ENCODE results near the gene ATP6V0D1.
"Not testable (repeated sequence)": the region's sequence is repeated elsewhere in the genome, so short reads cannot be mapped to it uniquely, and the experiment has no call there.

ATP6V0D1 gene

DNA sequence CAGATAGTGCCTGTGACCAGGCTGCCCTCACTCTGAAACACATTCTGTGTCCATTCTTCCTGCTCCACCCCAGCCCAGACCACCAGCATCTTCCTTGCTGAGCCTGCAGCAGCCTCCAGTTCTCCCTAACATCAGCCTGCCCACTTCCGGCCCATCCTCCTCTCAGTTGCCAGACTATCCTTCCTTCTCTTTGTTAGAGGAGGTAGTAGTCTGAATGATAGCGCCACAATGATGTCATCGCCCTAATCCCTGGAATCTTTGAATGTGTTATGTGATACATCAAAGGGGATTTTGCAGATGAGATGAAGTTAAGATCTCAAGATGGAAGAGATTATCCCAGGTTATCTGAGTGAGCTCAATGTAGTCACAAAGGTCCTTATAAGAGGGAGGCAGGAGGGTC, 61.5 kb downstream of the ATP6V0D1 start:
- H3K4me3 ChIP-seq (ENCODE audit: low read length): no peak overlapping the region
- peaks cover 9% of the 10 kb centered on the region for H3K4me1 ChIP-seq (ENCODE audit: low read length)
- peaks cover 4% of the 10 kb centered on the region; the same call in 1 of the 2 replicates for H3K79me2 ChIP-seq (ENCODE audit: low read length)
- H3K4me2 ChIP-seq (ENCODE audit: low read length): no peak overlapping the region
- H3K27me3 ChIP-seq (ENCODE audit: low read depth, low read length): peaks cover 10% of the 10 kb centered on the region
- H3K9ac ChIP-seq (ENCODE audit: low read length): no peak overlapping the region
- no peak overlapping the region for H3K27ac ChIP-seq (ENCODE audit: low read length)
- H3K36me3 ChIP-seq (replicated peaks; ENCODE audit: low read depth, low read length): no peaks in the 10 kb centered on the region
- TF ChIP-seq, protein P1, sequence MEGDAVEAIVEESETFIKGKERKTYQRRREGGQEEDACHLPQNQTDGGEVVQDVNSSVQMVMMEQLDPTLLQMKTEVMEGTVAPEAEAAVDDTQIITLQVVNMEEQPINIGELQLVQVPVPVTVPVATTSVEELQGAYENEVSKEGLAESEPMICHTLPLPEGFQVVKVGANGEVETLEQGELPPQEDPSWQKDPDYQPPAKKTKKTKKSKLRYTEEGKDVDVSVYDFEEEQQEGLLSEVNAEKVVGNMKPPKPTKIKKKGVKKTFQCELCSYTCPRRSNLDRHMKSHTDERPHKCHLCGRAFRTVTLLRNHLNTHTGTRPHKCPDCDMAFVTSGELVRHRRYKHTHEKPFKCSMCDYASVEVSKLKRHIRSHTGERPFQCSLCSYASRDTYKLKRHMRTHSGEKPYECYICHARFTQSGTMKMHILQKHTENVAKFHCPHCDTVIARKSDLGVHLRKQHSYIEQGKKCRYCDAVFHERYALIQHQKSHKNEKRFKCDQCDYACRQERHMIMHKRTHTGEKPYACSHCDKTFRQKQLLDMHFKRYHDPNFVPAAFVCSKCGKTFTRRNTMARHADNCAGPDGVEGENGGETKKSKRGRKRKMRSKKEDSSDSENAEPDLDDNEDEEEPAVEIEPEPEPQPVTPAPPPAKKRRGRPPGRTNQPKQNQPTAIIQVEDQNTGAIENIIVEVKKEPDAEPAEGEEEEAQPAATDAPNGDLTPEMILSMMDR (IDR thresholded peaks at IDR 0.05; ENCODE audit: low read depth, low read length): no peak
- TF ChIP-seq EZH2phosphoT487 (IDR thresholded peaks at IDR 0.05; ENCODE audit: low read depth): no peak
- H2AFZ ChIP-seq (ENCODE audit: low read depth, low read length): no peak overlapping the region
- H3K9me3 ChIP-seq (ENCODE audit: insufficient read depth, low read length): no peaks in the 10 kb centered on the region
- no peaks in the 10 kb centered on the region for H4K20me1 ChIP-seq (ENCODE audit: insufficient read depth, low read length)

DNA sequence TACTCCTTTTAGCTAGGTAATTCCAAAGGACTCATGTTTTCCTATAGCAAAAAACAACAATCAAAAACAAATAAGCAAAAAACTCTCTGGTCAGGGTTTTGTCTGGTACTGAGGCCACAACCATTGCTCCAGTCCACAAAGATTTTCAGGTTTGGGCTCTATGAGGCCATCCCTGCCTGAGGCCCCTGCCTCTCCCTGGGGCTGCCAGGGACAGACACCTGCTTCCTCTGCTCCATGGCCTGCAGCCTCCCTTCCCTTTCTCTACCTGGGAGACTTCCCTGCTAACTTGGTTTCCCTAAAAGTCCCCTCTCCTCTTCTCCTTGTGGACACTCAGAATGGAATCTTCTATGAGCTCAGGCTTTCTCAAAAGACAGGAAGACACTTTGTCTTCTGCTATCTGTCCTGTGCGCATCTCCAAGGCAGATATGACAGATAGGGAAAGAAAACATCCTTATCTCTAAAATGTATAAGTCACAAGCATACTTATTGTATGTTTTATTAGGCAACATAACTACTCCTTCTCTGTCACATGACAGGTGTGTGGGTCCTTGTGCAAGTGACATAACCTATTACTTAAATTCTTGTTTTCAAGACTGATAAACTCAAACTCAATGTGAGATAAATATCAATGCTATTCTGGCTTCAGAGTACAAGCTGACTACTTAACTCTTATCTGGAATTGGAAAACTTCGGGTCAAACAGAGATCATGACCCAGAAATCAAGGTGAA, 63.5 kb downstream of the ATP6V0D1 start:
- no peak overlapping the region for H2AFZ ChIP-seq (ENCODE audit: low read depth, low read length)
- no peaks in the 10 kb centered on the region for H3K9me3 ChIP-seq (ENCODE audit: insufficient read depth, low read length)
- no peaks in the 10 kb centered on the region for H4K20me1 ChIP-seq (ENCODE audit: insufficient read depth, low read length)
- no peak overlapping the region for H3K9ac ChIP-seq (ENCODE audit: low read length)
- no peak overlapping the region for H3K4me3 ChIP-seq (ENCODE audit: low read length)
- peaks cover 17% of the 10 kb centered on the region for H3K4me1 ChIP-seq (ENCODE audit: low read length)
- no peaks in the 10 kb centered on the region for H3K36me3 ChIP-seq (replicated peaks; ENCODE audit: low read depth, low read length)
- H3K27ac ChIP-seq (ENCODE audit: low read length): no peak overlapping the region
- H3K27me3 ChIP-seq (ENCODE audit: low read depth, low read length): no peaks in the 10 kb centered on the region
- TF ChIP-seq, protein P1 (IDR thresholded peaks at IDR 0.05; ENCODE audit: low read depth, low read length): no peak
- no peak for TF ChIP-seq EZH2phosphoT487 (IDR thresholded peaks at IDR 0.05; ENCODE audit: low read depth)
- H3K4me2 ChIP-seq (ENCODE audit: low read length): no peak overlapping the region
- H3K79me2 ChIP-seq (ENCODE audit: low read length): peaks cover 4% of the 10 kb centered on the region; the same call in 1 of the 2 replicates

DNA sequence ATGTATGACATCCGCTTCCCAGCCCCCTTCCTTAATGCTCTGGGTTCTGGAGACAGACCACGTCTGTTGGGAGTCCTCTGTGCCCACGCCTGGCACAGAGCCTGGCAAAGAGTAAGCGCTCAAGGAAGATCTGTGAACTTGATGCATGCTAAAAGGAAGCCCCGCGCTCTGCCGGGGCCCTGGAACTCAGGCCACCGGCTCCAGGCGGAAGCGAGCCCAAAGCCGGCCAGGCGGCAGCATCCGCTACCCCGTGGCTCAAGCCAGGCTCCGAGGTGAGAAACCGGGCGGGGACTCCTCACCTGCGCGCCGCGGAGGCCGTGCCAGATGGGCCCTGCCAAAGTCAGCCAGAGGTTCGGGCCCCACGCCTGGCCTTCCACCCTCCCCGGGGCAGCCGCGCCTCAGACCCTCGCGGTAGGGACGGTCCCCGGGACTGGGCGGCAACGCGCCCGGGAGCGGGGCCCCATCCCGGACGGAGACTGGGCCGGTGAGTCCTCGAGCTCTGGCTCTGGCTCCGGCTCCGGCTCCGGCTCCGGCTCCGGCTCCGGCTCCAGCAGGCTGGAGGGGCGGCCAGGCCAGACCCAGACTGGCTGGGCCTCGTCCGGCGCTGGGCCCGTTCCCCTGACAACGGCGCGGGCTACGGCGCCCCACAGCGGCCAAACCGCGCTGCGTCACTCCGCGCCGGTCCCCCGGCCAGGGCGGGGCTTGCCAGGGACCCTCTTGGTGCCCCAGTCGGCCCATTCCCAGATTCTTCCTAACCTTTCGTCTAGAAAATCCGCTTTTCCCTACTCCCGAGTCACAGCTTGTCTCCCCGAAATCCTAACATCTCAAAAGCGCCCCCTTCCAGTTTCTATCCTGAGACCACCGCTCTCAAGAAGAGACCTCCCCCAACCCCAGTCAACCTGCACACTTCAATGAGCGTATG, 64.8 kb downstream of the ATP6V0D1 start, which contains the start of gene ZDHHC1:
TSS of gene ZDHHC1 (minus strand) at position 606 of the 922 bp plus-strand sequence. CDS start 8,702 bp downstream, outside the sequence.
- Histone ChIP-seq H3K36me3 (replicated peaks; ENCODE audit: low read depth, low read length) (no peaks in the 10 kb centered on the region), H3K9ac (ENCODE audit: low read length) (peak within 1 kb of the TSS; percentile 75), H3K9me3 (ENCODE audit: insufficient read depth, low read length) (no peaks in the 10 kb centered on the region), H4K20me1 (ENCODE audit: insufficient read depth, low read length) (no peaks in the 10 kb centered on the region), H3K4me3 (ENCODE audit: low read length) (peak within 1 kb of the TSS; percentile 87), H3K79me2 (ENCODE audit: low read length) (peaks cover 4% of the 10 kb centered on the region; the same call in 1 of the 2 replicates), H3K27me3 (ENCODE audit: low read depth, low read length) (no peaks in the 10 kb centered on the region), H2AFZ (ENCODE audit: low read depth, low read length) (peak within 1 kb of the TSS; percentile 100), H3K4me2 (ENCODE audit: low read length) (peak within 1 kb of the TSS; percentile 86), H3K4me1 (ENCODE audit: low read length) (peaks cover 17% of the 10 kb centered on the region), H3K27ac (ENCODE audit: low read length) (0 out of 2 replicates have a peak within 1 kb of the TSS, but pooled peaks have one; percentile 7)
- TF ChIP-seq, protein P1 (IDR thresholded peaks at IDR 0.05; ENCODE audit: low read depth, low read length): peak; percentile 64
- no peak for TF ChIP-seq EZH2phosphoT487 (IDR thresholded peaks at IDR 0.05; ENCODE audit: low read depth)

DNA sequence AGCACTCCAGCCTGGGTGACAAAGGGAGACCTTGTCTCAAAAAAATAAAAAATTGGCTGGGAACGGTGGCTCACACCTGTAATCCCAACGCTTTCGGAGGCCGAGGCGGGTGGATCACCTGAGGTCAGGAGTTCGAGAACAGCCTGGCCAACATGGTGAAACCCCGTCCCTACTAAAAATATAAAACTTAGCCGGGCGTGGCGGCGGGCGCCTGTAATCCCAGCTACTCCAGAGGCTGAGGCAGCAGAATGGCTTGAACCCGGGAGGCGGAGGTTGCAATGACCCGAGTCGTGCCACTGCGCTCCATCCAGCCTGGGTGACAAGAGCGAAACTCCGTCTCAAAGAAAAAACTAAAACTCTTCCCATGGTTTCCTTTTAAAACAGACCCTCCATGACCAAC, 65.5 kb downstream of the ATP6V0D1 start:
- not testable (repeated sequence) for H3K79me2 ChIP-seq (ENCODE audit: low read length); H3K9me3 ChIP-seq (ENCODE audit: insufficient read depth, low read length); H3K36me3 ChIP-seq (replicated peaks; ENCODE audit: low read depth, low read length); H3K27me3 ChIP-seq (ENCODE audit: low read depth, low read length); H2AFZ ChIP-seq (ENCODE audit: low read depth, low read length); H4K20me1 ChIP-seq (ENCODE audit: insufficient read depth, low read length); H3K27ac ChIP-seq (ENCODE audit: low read length)
- Histone ChIP-seq H3K4me3 (ENCODE audit: low read length) (peak overlapping the region; percentile 87), H3K4me2 (ENCODE audit: low read length) (peak overlapping the region; percentile 86), H3K4me1 (ENCODE audit: low read length) (peaks cover 17% of the 10 kb centered on the region), H3K9ac (ENCODE audit: low read length) (peak overlapping the region; percentile 75)

All from OCI-LY3 (cell line).